Subcutaneous abdominal adipose tissue (tissue), 5 donors: ENCODE measurements around the gene VPS35L.

Experiments
- H3K27ac ChIP-seq: one replicate; pipeline ENCODE4 v1.7.0; 2013; ENCODE audit warnings: low read depth, mild to moderate bottlenecking, inconsistent platforms, low read length, moderate library complexity
- H3K27me3 ChIP-seq, 5 donors: one replicate each; pipeline ENCODE4 v1.7.0; 2013; ENCODE audit warnings: low read length in 5 of 5, inconsistent platforms in 1 of 5; ENCODE audit not compliant: control insufficient read depth in 5 of 5, insufficient read depth in 4 of 5
- H3K36me3 ChIP-seq, 5 donors: one replicate each; pipeline ENCODE4 v1.7.0; 2013; ENCODE audit warnings: low read length in 5 of 5; ENCODE audit not compliant: control insufficient read depth in 5 of 5, insufficient read depth in 5 of 5
- H3K4me1 ChIP-seq, 5 donors: one replicate each; pipeline ENCODE4 v1.7.0; 2013; ENCODE audit warnings: low read length in 5 of 5, mild to moderate bottlenecking in 3 of 5, moderate library complexity in 1 of 5; ENCODE audit not compliant: control insufficient read depth in 5 of 5, insufficient read depth in 5 of 5
- H3K4me3 ChIP-seq, 5 donors: one replicate each; pipeline ENCODE4 v1.7.0; 2013; ENCODE audit warnings: low read length in 5 of 5, low read depth in 1 of 5
- H3K9ac ChIP-seq, 5 donors: one replicate each; pipeline ENCODE4 v1.7.0; 2013; ENCODE audit warnings: low read length in 5 of 5, mild to moderate bottlenecking in 4 of 5, moderate library complexity in 3 of 5
- H3K9me3 ChIP-seq, 5 donors: one replicate each; pipeline ENCODE4 v1.7.0; 2013; ENCODE audit warnings: low read length in 5 of 5; ENCODE audit not compliant: control insufficient read depth in 5 of 5
- donor health status: healthy.
- donor health status: healthy.
- donor health status: healthy.
- donor health status: healthy.
- donor health status: healthy.

The VPS35L gene

GRCh38 chr16:19733551-19733950 is 178.0 kb downstream of the VPS35L start:
- H3K27ac ChIP-seq = no peak overlapping the region
- H3K27me3 ChIP-seq = no peaks in the 10 kb centered on the region
- H3K9me3 ChIP-seq = no peaks in the 10 kb centered on the region
- peaks cover 0 to 12% (median 2%) of the 10 kb centered on the region in 5 donors for H3K4me1 ChIP-seq
- H3K4me3 ChIP-seq = no peak overlapping the region
- no peak overlapping the region for H3K9ac ChIP-seq
- H3K36me3 ChIP-seq = peaks cover 0 to 17% (median 3%) of the 10 kb centered on the region in 5 donors

GRCh38 chr16:19735074-19735867 is 179.8 kb downstream of the VPS35L start:
- Histone ChIP-seq H3K4me3 (no peak overlapping the region), H3K27me3 (no peaks in the 10 kb centered on the region), H3K9ac (no peak overlapping the region), H3K9me3 (no peaks in the 10 kb centered on the region), H3K27ac (no peak overlapping the region), H3K36me3 (peaks cover 0 to 21% (median 7%) of the 10 kb centered on the region in 5 donors), H3K4me1 (peaks cover 0 to 12% (median 5%) of the 10 kb centered on the region in 5 donors)

GRCh38 chr16:19737306-19738038 is 182.0 kb downstream of the VPS35L start:
- Histone ChIP-seq H3K27me3 (no peaks in the 10 kb centered on the region), H3K9me3 (no peaks in the 10 kb centered on the region), H3K27ac (no peak overlapping the region), H3K36me3 (peaks cover 0 to 16% (median 7%) of the 10 kb centered on the region in 5 donors), H3K4me1 (peaks cover 0 to 18% (median 5%) of the 10 kb centered on the region in 5 donors), H3K9ac (no peak overlapping the region), H3K4me3 (no peak overlapping the region)

- Histone ChIP-seq H3K27me3 (no peaks in the 10 kb centered on the region), H3K27ac (no peak overlapping the region), H3K9ac (no peak overlapping the region), H3K4me3 (no peak overlapping the region), H3K9me3 (no peaks in the 10 kb centered on the region), H3K36me3 (peaks cover 0 to 12% (median 4%) of the 10 kb centered on the region in 5 donors), H3K4me1 (peaks cover 0 to 9% (median 0%) of the 10 kb centered on the region in 5 donors)
Observed at GRCh38 chr16:19741354-19741753, 185.9 kb downstream of the VPS35L start.

- Histone ChIP-seq H3K9ac (no peak overlapping the region), H3K27ac (no peak overlapping the region), H3K9me3 (no peaks in the 10 kb centered on the region), H3K36me3 (peaks cover 0 to 5% (median 0%) of the 10 kb centered on the region in 5 donors), H3K4me3 (no peak overlapping the region), H3K4me1 (peaks cover 0 to 17% (median 0%) of the 10 kb centered on the region in 5 donors), H3K27me3 (no peaks in the 10 kb centered on the region)
Observed at GRCh38 chr16:19743816-19744159, 188.3 kb downstream of the VPS35L start.

GRCh38 chr16:19744670-19745069 is 189.2 kb downstream of the VPS35L start:
- Histone ChIP-seq H3K4me1 (peaks cover 0 to 25% (median 3%) of the 10 kb centered on the region in 5 donors), H3K27ac (no peak overlapping the region)

GRCh38 chr16:19745286-19746010 is 189.9 kb downstream of the VPS35L start:
- H3K9ac ChIP-seq = no peak overlapping the region

More at GRCh38 chr16:19744670-19745069, 189.2 kb downstream of the VPS35L start:
- H3K9ac ChIP-seq = no peak overlapping the region
- no peaks in the 10 kb centered on the region for H3K27me3 ChIP-seq
- no peak overlapping the region for H3K4me3 ChIP-seq
- peaks cover 0 to 4% (median 0%) of the 10 kb centered on the region in 5 donors for H3K36me3 ChIP-seq
- H3K9me3 ChIP-seq = no peaks in the 10 kb centered on the region

GRCh38 chr16:19746561-19746960 is 191.1 kb downstream of the VPS35L start:
- H3K9ac ChIP-seq = no peak overlapping the region
- H3K27ac ChIP-seq = no peak overlapping the region
- H3K4me3 ChIP-seq = no peak overlapping the region
- no peaks in the 10 kb centered on the region for H3K36me3 ChIP-seq
- no peaks in the 10 kb centered on the region for H3K27me3 ChIP-seq
- peaks cover 0 to 33% (median 3%) of the 10 kb centered on the region in 5 donors for H3K4me1 ChIP-seq
- no peaks in the 10 kb centered on the region for H3K9me3 ChIP-seq

More at GRCh38 chr16:19745286-19746010, 189.9 kb downstream of the VPS35L start:
- Histone ChIP-seq H3K27me3 (no peaks in the 10 kb centered on the region), H3K27ac (no peak overlapping the region), H3K9me3 (no peaks in the 10 kb centered on the region), H3K36me3 (no peaks in the 10 kb centered on the region), H3K4me1 (peaks cover 0 to 28% (median 3%) of the 10 kb centered on the region in 5 donors), H3K4me3 (no peak overlapping the region)

GRCh38 chr16:19748389-19749168 is 193.1 kb downstream of the VPS35L start:
- H3K4me3 ChIP-seq = no peak overlapping the region
- H3K27me3 ChIP-seq = no peaks in the 10 kb centered on the region
- H3K9me3 ChIP-seq = no peaks in the 10 kb centered on the region
- H3K27ac ChIP-seq = no peak overlapping the region
- no peaks in the 10 kb centered on the region for H3K36me3 ChIP-seq
- H3K9ac ChIP-seq = no peak overlapping the region
- peaks cover 0 to 46% (median 3%) of the 10 kb centered on the region in 5 donors for H3K4me1 ChIP-seq
